NCI-H146 (cell line): ENCODE results near the gene ZNF79.
A peak's percentile ranks its signal among the peaks of the same experiment; 100 is the strongest.
"Not testable (repeated sequence)": the region's sequence is repeated elsewhere in the genome, so short reads cannot be mapped to it uniquely, and the experiment has no call there.

Source experiments
- DNase-seq: peaks from one replicate; lab custom pipeline; 2025; lab: John Stamatoyannopoulos, UW

ZNF79 gene

GRCh38 chr9:127457191-127457878 lies 33.2 kb downstream of the ZNF79 start:
- DNase-seq: no peak

GRCh38 chr9:127458921-127459320 lies 34.7 kb downstream of the ZNF79 start:
- DNase-seq: no peak

GRCh38 chr9:127463382-127463781 lies 39.2 kb downstream of the ZNF79 start:
- DNase-seq: no peak

- no peak for DNase-seq
Observed at GRCh38 chr9:127463911-127464310, 39.7 kb downstream of the ZNF79 start.

- not testable (repeated sequence) for DNase-seq
Observed at GRCh38 chr9:127466407-127466917, 42.3 kb downstream of the ZNF79 start.

GRCh38 chr9:127467621-127468020 lies 43.4 kb downstream of the ZNF79 start:
- DNase-seq: no peak

GRCh38 chr9:127470662-127471061 lies 46.5 kb downstream of the ZNF79 start:
- DNase-seq: no peak

GRCh38 chr9:127473501-127473900 lies 49.3 kb downstream of the ZNF79 start:
- DNase-seq: no peak

GRCh38 chr9:127473932-127474331 lies 49.8 kb downstream of the ZNF79 start:
- DNase-seq: no peak

- no peak for DNase-seq
Observed at GRCh38 chr9:127474592-127474991, 50.4 kb downstream of the ZNF79 start.

- no peak for DNase-seq
Observed at GRCh38 chr9:127479507-127480081, 55.4 kb downstream of the ZNF79 start.

- no peak for DNase-seq
Observed at GRCh38 chr9:127482662-127483061, 58.5 kb downstream of the ZNF79 start.

- no peak for DNase-seq
Observed at GRCh38 chr9:127485995-127486394, 61.8 kb downstream of the ZNF79 start.

GRCh38 chr9:127488946-127489345 lies 64.8 kb downstream of the ZNF79 start:
- DNase-seq: no peak

GRCh38 chr9:127489471-127490115 lies 65.4 kb downstream of the ZNF79 start:
- DNase-seq: no peak

GRCh38 chr9:127490535-127491230 lies 66.5 kb downstream of the ZNF79 start:
- no peak for DNase-seq

- DNase-seq: no peak
Observed at GRCh38 chr9:127491516-127491915, 67.3 kb downstream of the ZNF79 start.

GRCh38 chr9:127492616-127493015 lies 68.4 kb downstream of the ZNF79 start:
- peak; percentile 29 for DNase-seq

GRCh38 chr9:127493592-127494303 lies 69.6 kb downstream of the ZNF79 start:
- DNase-seq: no peak

GRCh38 chr9:127494304-127494702 lies 70.1 kb downstream of the ZNF79 start:
- no peak for DNase-seq
